Activated CD8-positive, alpha-beta T cell treated with anti-CD3 and anti-CD28 coated beads, Interleukin-2, amount 10 ng/mL, durations not matched to agents 7 days and 5 days (primary cell): ENCODE data around the gene LRPAP1. TPM values are rescaled to one million over a fixed set of nuclear protein-coding genes. Genes with fewer than 3 reads are reported as not detected.
"Not testable (repeated sequence)": the region's sequence is repeated elsewhere in the genome, so short reads cannot be mapped to it uniquely, and the experiment has no call there.

Source experiments
- ATAC-seq: fragments of 150-1000 bp; cut with Tn5 transposase; one replicate; pipeline ENCODE4 v1.10.0; 2021; ENCODE audit warnings: moderate library complexity
- CTCF ChIA-PET: fragments of 350-600 bp; sonication (Branson Sonifier 250); formaldehyde crosslinking; loops from one replicate; lab custom pipeline; 2021; ENCODE audit warnings: antibody characterized with exemption; lab: Charles Lee
- POLR2A ChIA-PET: fragments of 350-600 bp; sonication (Branson Sonifier 250); formaldehyde crosslinking; loops from one replicate; lab custom pipeline; 2021; ENCODE audit warnings: antibody characterized with exemption; lab: Charles Lee
- DNase-seq: peaks from one replicate; pipeline ENCODE4 v3.0.0-alpha.2; 2020
- H3K27ac Mint-ChIP-seq: one replicate; pipeline ENCODE4 v1.8.0; 2021; ENCODE audit warnings: mild to moderate bottlenecking, mixed read lengths
- H3K27me3 Mint-ChIP-seq: one replicate; pipeline ENCODE4 v1.8.0; 2021; ENCODE audit warnings: low read depth, mixed read lengths
- H3K36me3 Mint-ChIP-seq: one replicate; pipeline ENCODE4 v1.8.0; 2021; ENCODE audit warnings: low read depth, mixed read lengths
- H3K4me1 Mint-ChIP-seq: one replicate; pipeline ENCODE4 v1.8.0; 2021; ENCODE audit warnings: low read depth, mixed read lengths
- H3K4me3 Mint-ChIP-seq: one replicate; pipeline ENCODE4 v1.8.0; 2021; ENCODE audit warnings: mild to moderate bottlenecking, mixed read lengths
- H3K9me3 Mint-ChIP-seq: one replicate; pipeline ENCODE4 v1.8.0; 2022; ENCODE audit warnings: mixed read lengths; ENCODE audit not compliant: insufficient read depth
- total RNA-seq, 2 experiments: library from RNA; stranded (reverse); gene quantifications; one replicate each; pipeline ENCODE4 v1.2.3, GENCODE V29; 2021

Gene LRPAP1
- total RNA-seq, 2 experiments from 2014 or later: 66.4 to 72.5 TPM

DNA sequence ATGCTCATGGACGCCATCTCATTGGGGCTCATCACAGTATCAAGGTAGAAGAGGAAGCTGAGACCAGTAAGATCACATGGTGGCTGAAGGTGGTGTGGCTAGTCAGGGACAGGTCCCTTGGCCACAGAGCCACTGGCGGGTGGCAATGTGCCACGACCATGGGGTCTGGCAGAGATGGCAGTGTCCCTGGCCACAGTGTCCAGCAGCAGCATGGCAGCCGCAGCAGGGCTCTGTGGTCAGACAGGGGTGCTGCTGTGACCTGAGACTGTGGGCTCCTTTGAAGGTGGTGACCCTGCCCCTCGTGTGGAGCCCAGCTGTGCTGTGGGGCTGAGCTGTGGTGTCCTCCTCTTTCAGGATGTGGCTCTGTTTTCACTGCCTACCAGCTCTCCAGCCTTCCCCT is 71.3 kb downstream of the LRPAP1 start:
- H3K4me1 Mint-ChIP-seq: no peaks in the 10 kb centered on the region
- ChIA-PET POLR2A (no interaction called here), CTCF (no interaction called here)
- peaks cover 15% of the 10 kb centered on the region for H3K27me3 Mint-ChIP-seq
- H3K9me3 Mint-ChIP-seq: peaks cover under 1% of the 10 kb centered on the region
- H3K27ac Mint-ChIP-seq: no peak overlapping the region
- no peak overlapping the region for H3K4me3 Mint-ChIP-seq
- ATAC-seq (no peak), DNase-seq (no peak)
- no peaks in the 10 kb centered on the region for H3K36me3 Mint-ChIP-seq

- POLR2A ChIA-PET, ATAC-seq, H3K36me3 Mint-ChIP-seq, H3K4me3 Mint-ChIP-seq, H3K4me1 Mint-ChIP-seq, H3K27ac Mint-ChIP-seq, DNase-seq, CTCF ChIA-PET: not testable (repeated sequence)
- Mint-ChIP-seq H3K27me3 (peaks cover 15% of the 10 kb centered on the region), H3K9me3 (peaks cover 14% of the 10 kb centered on the region)
Measured at GRCh38 chr4:3459156-3459555, 73.1 kb downstream of the LRPAP1 start.

GRCh38 chr4:3458371-3458770 is 73.9 kb downstream of the LRPAP1 start:
- no peaks in the 10 kb centered on the region for H3K36me3 Mint-ChIP-seq
- peaks cover 14% of the 10 kb centered on the region for H3K9me3 Mint-ChIP-seq
- CTCF ChIA-PET: no interaction called here
- DNase-seq: no peak
- POLR2A ChIA-PET: no interaction called here
- H3K27me3 Mint-ChIP-seq: peaks cover 15% of the 10 kb centered on the region
- no peaks in the 10 kb centered on the region for H3K4me1 Mint-ChIP-seq
- ATAC-seq: no peak
- no peak overlapping the region for H3K27ac Mint-ChIP-seq
- H3K4me3 Mint-ChIP-seq: no peak overlapping the region

DNA sequence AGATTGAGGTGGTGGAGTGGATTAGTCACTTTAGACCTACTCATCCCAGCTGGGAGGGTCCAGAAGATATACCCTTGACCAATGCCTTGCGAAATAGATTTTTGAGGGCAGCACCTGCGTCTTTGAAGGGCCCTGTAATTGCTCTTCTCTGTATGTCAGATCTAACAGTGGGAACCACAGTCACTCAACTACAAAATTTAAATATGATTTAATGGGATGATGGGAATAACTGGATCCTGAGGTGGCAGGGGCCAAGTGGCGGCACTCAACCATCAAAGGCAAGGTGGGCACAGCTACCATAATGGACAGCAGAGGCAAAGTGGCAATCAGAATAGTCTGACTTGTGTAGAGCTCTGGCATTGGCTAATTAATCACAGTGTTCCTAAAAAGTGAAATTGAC is 76.6 kb downstream of the LRPAP1 start:
- CTCF ChIA-PET: interaction anchor here (1.5 kb wide), 1 partner anchor 25 kb away, joined by 5 read pairs; no protein-coding TSS in a partner anchor
- H3K27ac Mint-ChIP-seq, H3K36me3 Mint-ChIP-seq, POLR2A ChIA-PET, DNase-seq, ATAC-seq, H3K4me3 Mint-ChIP-seq, H3K4me1 Mint-ChIP-seq: not testable (repeated sequence)
- peaks cover 12% of the 10 kb centered on the region for H3K27me3 Mint-ChIP-seq
- H3K9me3 Mint-ChIP-seq: peaks cover 14% of the 10 kb centered on the region

Other genes starting within 250 kb of the LRPAP1 start
- 1 to 10 TPM; 4.7 to 8.3 TPM for gene RGS12, start 239.4 kb downstream of the LRPAP1 start, total RNA-seq
- not detected for gene HGFAC, start 90.5 kb downstream of the LRPAP1 start, total RNA-seq
- gene DOK7, start 69.1 kb downstream of the LRPAP1 start, total RNA-seq: not detected
- gene ADRA2C, start 234.0 kb upstream of the LRPAP1 start, total RNA-seq: not detected